Limb (tissue), 2 donors: Measurements from ENCODE around the gene NRBP1.

Experiments
- DNase-seq, 2 donors: peaks; one replicate each; pipeline ENCODE4 v3.0.0-alpha.2; 2016; ENCODE audit errors: extremely low spot score in 2 of 2

NRBP1 gene

GRCh38 chr2:27428213-27428977 is at the start of gene NRBP1:
Gene NRBP1 (plus strand): TSS chr2:27428631. CDS start chr2:27433274, 4,643 bp downstream.
- peak; percentile 92 to 96 for DNase-seq

GRCh38 chr2:27378809-27379290 is 49.6 kb upstream of the NRBP1 start:
- no peak for DNase-seq

- no peak for DNase-seq
Observed at GRCh38 chr2:27379383-27379835, 49.0 kb upstream of the NRBP1 start.

- peak in 1 of 2 donors; percentile 11 for DNase-seq
Observed at GRCh38 chr2:27379836-27380625, 48.4 kb upstream of the NRBP1 start.

GRCh38 chr2:27380626-27381545 is 47.5 kb upstream of the NRBP1 start, which contains the start of gene ZNF513:
Gene ZNF513 (minus strand): TSS chr2:27380734. CDS start chr2:27380526, 208 bp downstream.
- peak; percentile 96 for DNase-seq

- DNase-seq, result no peak
Observed at GRCh38 chr2:27381577-27382181, 46.8 kb upstream of the NRBP1 start.

GRCh38 chr2:27390822-27391679 is 37.4 kb upstream of the NRBP1 start:
- no peak for DNase-seq

- DNase-seq, result no peak
Observed at GRCh38 chr2:27393225-27393624, 35.2 kb upstream of the NRBP1 start.

GRCh38 chr2:27398962-27399361 is 29.5 kb upstream of the NRBP1 start:
- no peak for DNase-seq

- no peak for DNase-seq
Observed at GRCh38 chr2:27400348-27401135, 27.9 kb upstream of the NRBP1 start.

- DNase-seq, result peak; percentile 37 to 48
Observed at GRCh38 chr2:27407798-27408491, 20.5 kb upstream of the NRBP1 start.

GRCh38 chr2:27408601-27409320 is 19.7 kb upstream of the NRBP1 start:
- DNase-seq, result no peak

GRCh38 chr2:27409321-27410073 is 18.9 kb upstream of the NRBP1 start, which contains the start of gene PPM1G:
Gene PPM1G (minus strand): TSS chr2:27409591. CDS start chr2:27409422, 169 bp downstream.
- peak; percentile 93 to 97 for DNase-seq

- DNase-seq, result no peak
Observed at GRCh38 chr2:27412419-27413152, 15.8 kb upstream of the NRBP1 start.

- no peak for DNase-seq
Observed at GRCh38 chr2:27416151-27416550, 12.3 kb upstream of the NRBP1 start.

GRCh38 chr2:27420996-27421395 is 7.4 kb upstream of the NRBP1 start:
- no peak for DNase-seq
